Activated CD4-positive, alpha-beta T cell treated with anti-CD3 and anti-CD28 coated beads, Interleukin-2, Interleukin-6, amounts not matched to agents 100 ng/mL and 50 ng/mL, durations not matched to agents 16 hours and 8 hours (primary cell): Measurements from ENCODE around the gene YEATS4.
"Not testable (repeated sequence)": the region's sequence is repeated elsewhere in the genome, so short reads cannot be mapped to it uniquely, and the experiment has no call there.

Experiments
- DNase-seq: peaks from one replicate; pipeline ENCODE4 v3.0.0-alpha.2; 2020

Gene YEATS4

GRCh38 chr12:69359531-69360347 lies at the start of gene YEATS4:
TSS of gene YEATS4 (plus strand) at chr12:69359743. CDS start at chr12:69359973, 230 bp downstream.
- peak; percentile 95 for DNase-seq

GRCh38 chr12:69313209-69313608 lies 46.3 kb upstream of the YEATS4 start:
- no peak for DNase-seq

GRCh38 chr12:69316784-69317183 lies 42.8 kb upstream of the YEATS4 start:
- not testable (repeated sequence) for DNase-seq

- DNase-seq, result not testable (repeated sequence)
Measured at GRCh38 chr12:69317233-69317632, 42.3 kb upstream of the YEATS4 start.

GRCh38 chr12:69318225-69318624 lies 41.3 kb upstream of the YEATS4 start:
- DNase-seq, result no peak

GRCh38 chr12:69321351-69321750 lies 38.2 kb upstream of the YEATS4 start:
- no peak for DNase-seq

- DNase-seq, result no peak
Measured at GRCh38 chr12:69324797-69325466, 34.6 kb upstream of the YEATS4 start.

- DNase-seq, result no peak
Measured at GRCh38 chr12:69328426-69328825, 31.1 kb upstream of the YEATS4 start.

- DNase-seq, result peak; percentile 29
Measured at GRCh38 chr12:69329669-69330428, 29.7 kb upstream of the YEATS4 start.

- DNase-seq, result peak; percentile 62
Measured at GRCh38 chr12:69330475-69331473, 28.8 kb upstream of the YEATS4 start.

GRCh38 chr12:69331519-69331908 lies 28.0 kb upstream of the YEATS4 start:
- DNase-seq, result no peak

GRCh38 chr12:69331909-69332684 lies 27.4 kb upstream of the YEATS4 start:
- no peak for DNase-seq

GRCh38 chr12:69332815-69333358 lies 26.7 kb upstream of the YEATS4 start:
- no peak for DNase-seq

- DNase-seq, result no peak
Measured at GRCh38 chr12:69334158-69334557, 25.4 kb upstream of the YEATS4 start.

- DNase-seq, result no peak
Measured at GRCh38 chr12:69337311-69338090, 22.0 kb upstream of the YEATS4 start.

- DNase-seq, result no peak
Measured at GRCh38 chr12:69338120-69338859, 21.3 kb upstream of the YEATS4 start.

- DNase-seq, result no peak
Measured at GRCh38 chr12:69338936-69339335, 20.6 kb upstream of the YEATS4 start.

GRCh38 chr12:69339999-69340398 lies 19.5 kb upstream of the YEATS4 start:
- DNase-seq, result no peak

GRCh38 chr12:69341328-69341727 lies 18.2 kb upstream of the YEATS4 start:
- DNase-seq, result no peak

- DNase-seq, result no peak
Measured at GRCh38 chr12:69342421-69342820, 17.1 kb upstream of the YEATS4 start.
